HG03354 (cell line): Measurements from ENCODE around the gene TNS3.

ENCODE experiments used
- ATAC-seq: cut with Tn5 transposase; IDR thresholded peaks from one replicate; pipeline ENCODE4 v1.9.1; 2021; ENCODE audit warnings: mild to moderate bottlenecking; ENCODE audit not compliant: unreplicated experiment, poor library complexity, severe bottlenecking

The TNS3 gene

GRCh38 chr7:47304727-47305719, 276.9 kb downstream of the TNS3 start:
- no peak for ATAC-seq

DNA sequence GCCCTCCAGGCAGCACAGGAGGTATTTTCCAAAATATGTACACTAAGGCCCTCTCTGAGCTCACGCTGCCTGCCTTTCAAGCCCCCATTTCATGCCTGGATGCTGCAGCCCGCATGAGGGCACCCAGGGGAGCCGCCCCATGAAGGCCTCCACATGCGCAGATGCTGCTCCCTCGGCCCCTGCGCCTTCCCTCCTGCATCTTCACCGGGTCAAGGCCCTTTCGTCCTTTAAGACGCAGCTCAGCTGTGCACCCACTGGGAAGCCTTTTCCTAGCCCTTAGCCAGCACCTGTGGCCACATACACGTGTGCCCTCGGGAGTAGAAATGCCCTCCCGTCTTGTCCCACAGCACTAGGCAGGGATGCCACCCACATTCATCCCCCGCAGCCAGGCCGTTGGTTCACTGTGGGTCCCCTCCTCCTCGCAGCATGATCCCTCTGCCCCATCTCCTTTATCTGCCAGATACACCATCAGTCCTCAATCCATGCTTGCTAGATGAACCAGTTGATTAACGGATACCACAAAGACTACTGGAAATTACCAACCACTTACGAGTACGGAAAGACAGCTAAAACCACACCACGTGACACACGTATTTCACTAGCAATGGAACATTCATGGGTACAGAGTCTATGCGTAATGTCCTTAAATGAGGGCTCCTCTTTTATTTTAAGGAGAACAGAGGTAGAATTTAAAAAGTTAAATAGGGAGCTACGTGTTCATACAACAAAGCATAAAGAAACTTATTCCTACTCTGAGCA, 278.0 kb downstream of the TNS3 start:
- ATAC-seq, result no peak

GRCh38 chr7:47303014-47303694, 278.8 kb downstream of the TNS3 start:
- ATAC-seq, result no peak

- no peak for ATAC-seq
These were observed 279.4 kb downstream of the TNS3 start for GRCh38 chr7:47302560-47302959.

GRCh38 chr7:47301657-47302295, 280.1 kb downstream of the TNS3 start:
- ATAC-seq, result no peak

DNA sequence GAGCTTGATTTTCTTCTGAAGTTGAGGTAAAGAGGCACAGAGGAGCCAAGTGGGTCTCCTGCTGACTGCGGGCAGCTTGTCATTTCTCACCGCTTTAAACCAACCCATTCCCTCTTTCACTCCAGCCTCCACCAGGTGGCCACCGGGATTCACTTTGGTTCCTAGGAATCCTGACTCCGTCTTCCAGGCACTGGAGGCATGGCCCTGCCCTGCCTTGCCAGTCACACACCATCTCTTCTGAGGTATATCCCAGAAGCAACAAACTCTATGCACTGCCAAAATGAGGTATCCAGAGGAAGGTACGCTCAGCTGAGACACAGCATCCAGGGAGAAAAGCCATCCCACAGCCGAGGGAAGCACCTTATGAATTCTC, 280.8 kb downstream of the TNS3 start:
- ATAC-seq, result no peak

DNA sequence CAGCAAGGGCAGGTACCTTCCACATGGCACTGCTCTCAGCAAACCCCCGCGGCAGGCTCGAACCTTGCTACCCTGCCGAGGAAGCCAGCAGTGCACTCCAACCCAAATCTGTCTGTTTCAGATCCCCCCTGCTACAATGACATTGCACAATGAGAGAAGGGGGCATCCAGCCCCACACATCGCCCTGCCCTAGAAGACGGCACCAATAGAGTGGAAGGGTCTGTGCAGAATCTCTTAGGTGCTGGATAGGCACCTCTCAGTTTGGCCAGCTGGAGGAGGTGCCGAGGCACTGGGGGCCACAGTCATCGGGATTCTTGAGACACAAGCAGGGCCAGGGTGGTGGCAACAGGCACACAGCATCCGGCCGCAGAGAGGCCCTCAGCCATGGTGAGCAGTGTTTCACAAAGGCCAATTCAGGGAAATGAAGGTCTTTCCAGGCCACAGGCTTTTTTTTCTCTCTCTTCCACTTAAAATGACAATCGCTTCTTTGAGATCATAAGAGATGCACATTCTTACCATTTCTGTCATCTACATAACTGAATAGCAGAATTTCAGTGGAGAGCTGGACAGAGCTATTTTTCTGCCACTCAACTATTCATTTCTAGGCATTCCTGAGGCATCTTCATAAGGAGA, 281.3 kb downstream of the TNS3 start:
- ATAC-seq, result no peak

- no peak for ATAC-seq
These were observed 282.4 kb downstream of the TNS3 start for GRCh38 chr7:47299496-47299895.

DNA sequence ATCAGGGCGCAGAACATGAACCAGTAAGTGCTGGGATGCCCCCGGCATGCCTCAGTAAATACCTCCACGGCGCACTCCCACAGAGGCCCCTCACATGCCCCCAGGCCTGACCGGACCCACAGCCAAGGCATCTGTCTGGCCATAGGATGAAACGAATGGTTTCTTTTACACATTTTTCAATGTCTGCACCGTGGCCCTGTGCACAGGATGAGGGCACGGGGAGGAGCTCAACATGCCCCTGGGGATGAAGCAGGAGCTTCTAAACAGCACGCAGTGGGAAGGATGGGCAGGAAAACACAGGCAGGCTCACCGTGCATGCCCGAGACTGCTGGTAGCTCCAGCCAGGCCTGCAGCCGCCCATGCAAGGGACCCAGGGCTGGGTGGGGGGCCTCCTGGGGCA, 283.3 kb downstream of the TNS3 start:
- no peak for ATAC-seq

GRCh38 chr7:47297120-47297519, 284.8 kb downstream of the TNS3 start:
- no peak for ATAC-seq

DNA sequence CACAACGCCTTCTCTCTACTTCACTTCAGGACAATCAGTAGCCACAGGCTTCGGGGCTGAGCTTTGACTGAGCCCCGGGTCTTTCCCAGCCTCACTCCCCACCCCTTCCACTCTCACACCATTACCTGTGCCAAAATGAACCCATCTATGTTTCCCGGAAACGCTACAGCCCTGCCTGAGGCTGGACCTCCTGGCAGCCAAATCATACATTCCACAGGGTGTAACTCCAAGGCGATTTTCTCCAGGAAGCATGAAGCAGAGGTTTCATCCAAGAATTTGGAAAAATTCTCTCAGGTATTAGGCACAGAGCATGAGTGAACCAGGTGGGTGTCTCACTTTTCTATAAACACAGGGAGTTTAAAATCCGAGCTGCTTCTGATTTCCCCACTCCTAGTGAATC, 286.3 kb downstream of the TNS3 start:
- ATAC-seq, result no peak

GRCh38 chr7:47294556-47295222, 287.2 kb downstream of the TNS3 start:
- ATAC-seq, result no peak

- no peak for ATAC-seq
These were observed 287.9 kb downstream of the TNS3 start for GRCh38 chr7:47293884-47294555.

GRCh38 chr7:47292832-47293309, 289.0 kb downstream of the TNS3 start:
- ATAC-seq, result no peak

DNA sequence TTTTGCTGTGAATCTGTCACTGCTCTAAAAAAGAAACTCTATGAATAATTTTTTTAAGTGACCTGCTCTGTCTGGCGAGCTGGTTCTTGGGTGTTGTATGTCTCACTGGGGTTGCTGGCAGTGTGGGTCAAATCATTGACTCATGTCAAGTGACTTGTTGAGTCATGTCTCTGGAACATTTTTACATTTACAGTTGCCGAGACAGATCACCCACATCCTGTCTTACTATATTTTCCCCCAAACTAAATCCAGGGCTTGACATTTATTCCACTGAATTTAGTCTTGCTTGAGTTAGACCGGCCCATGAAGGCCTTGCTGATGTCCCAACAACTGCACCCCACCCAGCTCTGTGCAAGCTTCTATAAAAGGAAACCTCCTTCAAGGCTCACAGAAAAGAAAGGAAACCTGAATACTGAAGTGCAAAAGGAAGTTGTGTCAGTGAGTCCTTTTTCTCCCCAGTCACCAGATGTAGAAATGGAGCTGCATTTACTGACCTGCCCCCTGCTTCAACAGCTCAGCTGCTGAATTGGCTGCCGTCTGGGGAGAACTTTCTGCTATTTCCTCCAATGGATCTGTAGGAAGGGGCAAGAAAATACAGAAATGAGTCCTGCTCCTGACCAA, 290.3 kb downstream of the TNS3 start:
- ATAC-seq, result peak; percentile 96

DNA sequence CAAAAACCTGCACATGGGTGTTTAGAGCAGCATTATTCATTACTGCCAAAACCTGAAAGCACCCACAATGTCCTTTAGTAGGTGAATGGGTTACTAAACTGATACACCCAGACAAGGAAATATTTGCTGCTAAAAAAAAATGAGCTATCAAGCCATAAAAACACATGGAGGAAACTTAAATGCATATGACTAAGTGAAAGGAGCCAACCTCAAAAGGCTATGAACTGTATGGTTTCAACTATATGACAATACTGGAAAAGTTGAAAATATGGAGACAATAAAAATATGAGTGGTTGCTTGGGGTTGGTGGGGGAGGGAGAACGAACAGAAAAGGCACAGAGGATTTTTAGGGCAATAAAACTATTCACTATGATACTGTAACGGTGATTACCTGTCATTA, 291.0 kb downstream of the TNS3 start:
- no peak for ATAC-seq

GRCh38 chr7:47290466-47290865, 291.4 kb downstream of the TNS3 start:
- ATAC-seq, result no peak

DNA sequence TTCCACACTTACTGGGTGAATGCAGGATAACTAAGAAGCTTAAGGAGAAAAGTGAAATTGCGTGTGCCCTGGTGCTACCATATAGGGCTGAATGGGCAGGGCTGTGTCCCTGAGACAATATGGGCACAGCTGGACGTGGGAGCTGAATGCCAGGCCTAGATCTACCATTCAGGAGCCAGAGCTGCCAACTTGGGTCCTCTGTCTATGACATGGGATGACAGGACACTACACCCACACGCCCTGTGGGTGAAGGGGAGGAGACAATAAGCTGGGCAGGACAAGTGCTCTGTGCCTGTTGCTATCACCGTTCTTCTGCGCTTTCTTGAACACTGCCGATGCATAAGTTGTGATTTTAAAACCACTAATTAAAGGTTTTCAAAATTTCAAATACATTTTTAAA, 293.9 kb downstream of the TNS3 start:
- no peak for ATAC-seq
